ENCODE data around the gene SSBP3.
"Not testable (repeated sequence)": the region's sequence is repeated elsewhere in the genome, so short reads cannot be mapped to it uniquely, and the experiment has no call there.

SSBP3 gene

DNA sequence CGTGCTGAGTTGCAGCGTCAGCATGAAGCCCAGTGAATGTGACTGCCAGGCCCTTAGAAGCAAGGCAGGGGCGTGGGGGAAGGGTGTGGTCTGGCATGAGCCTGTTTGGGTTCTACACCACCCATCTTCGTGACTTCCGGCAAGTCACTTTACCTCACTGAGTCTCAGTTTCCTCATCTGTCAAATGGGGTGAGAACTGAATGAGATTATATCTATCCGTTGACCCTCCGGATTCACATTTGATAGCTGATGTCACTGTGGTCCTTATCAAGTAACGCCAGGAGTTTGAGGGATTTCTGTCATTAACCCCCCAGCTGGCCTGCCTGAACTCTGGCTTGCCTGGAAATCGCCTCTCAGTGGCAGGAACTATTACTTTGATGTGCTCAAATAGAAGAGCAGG, 190.7 kb downstream of the SSBP3 start:
- DNase-seq: no peak

DNA sequence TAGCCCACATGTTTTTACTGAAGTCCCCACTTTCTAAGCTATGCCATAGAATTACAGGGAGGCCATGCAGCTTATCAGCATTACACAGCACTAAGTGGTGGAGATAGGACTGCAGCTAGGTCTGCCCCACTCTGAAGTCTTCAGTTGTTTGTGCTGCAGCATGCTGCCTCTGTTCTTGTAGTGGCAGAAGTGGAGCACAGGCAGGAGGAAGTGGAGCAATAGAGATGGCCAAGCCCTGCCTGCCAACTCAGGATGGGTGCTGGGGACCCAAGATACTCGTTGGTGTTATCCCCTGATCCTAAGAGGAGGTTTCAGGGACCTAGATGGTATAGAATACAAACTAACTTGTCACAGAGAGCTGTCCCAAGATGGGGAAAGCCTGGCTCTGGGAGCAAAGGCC, 193.3 kb downstream of the SSBP3 start:
- DNase-seq: no peak

DNA sequence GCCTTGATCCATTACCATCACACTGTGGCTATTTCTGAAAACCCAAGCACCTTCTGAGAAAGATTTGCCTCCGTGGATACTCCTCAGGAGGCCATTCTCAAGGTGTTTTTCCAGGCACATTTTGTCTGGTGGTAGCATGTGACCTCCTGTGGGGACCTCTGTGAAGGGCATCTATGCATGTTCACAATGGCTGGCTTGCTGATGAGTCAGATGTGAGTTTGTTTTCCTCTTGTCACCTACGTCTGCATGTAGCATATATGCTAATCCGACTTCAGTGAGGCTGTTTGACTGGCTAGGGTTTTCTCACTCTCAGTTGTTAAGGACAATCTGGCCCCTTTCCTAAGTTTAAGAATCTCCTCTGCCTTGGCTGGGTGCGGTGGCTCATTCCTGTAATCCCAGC, 198.3 kb downstream of the SSBP3 start:
- not testable (repeated sequence) for DNase-seq

DNA sequence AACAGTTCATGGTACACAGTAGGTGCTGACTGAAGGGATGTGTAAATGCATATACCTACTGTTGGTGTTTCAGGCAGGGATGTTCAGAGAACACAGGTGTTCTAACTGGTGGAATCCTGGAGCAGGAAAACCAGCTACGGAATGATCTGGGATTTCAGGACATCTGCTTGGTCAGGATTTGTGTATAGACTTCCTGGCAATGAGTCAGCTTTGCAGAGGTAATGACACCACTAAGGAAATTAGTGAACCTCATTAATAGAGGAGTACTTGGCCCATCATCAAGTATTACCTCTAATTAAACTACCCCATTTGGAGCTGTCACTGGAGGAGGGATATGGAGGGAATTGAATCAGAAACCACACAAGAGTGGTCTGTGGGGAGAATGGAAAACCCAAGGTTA, 198.9 kb downstream of the SSBP3 start:
- no peak for DNase-seq

DNA sequence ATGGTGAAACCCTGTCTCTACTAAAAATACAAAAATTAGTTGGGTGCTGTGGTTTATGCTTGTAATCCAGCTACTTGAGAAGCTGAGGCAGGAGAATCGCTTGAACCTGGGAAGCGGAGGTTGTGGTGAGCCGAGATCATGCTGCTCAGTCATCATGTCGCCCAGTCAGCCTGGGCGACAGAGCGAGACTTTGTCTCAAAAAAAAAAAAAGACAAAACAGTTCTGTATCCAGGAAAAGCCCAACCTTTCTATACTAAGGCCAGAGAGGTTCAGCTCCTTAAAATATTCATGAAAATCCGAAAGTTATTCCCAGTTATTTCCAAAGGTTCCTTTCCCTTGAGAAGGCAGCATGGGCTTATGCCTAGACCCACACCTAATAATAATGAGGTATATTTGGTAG, 202.0 kb downstream of the SSBP3 start:
- DNase-seq: no peak

DNA sequence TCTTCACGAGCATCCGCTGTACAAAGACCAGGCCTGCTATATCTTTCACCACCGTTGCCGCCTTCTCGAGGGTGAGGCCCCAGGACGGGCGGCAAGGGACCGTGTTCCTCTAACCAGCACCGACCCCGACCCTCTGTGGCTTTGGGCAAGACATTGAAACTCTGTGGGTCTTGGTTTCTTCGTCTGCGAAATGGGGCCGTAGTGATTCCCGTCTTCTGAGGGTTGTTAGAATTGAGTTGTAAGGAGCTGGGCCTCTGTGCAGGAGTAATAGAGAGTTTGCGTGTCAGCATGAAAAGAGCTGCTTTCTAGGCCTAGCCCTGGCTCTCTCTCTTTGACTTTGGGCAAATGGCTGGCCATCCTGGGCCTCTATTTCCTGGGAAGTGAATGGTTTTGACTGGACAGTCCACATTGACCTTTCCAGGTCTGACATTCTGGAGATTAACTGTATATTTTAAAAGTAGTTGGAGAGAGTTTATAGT, 205.6 kb downstream of the SSBP3 start:
- DNase-seq: no peak

DNA sequence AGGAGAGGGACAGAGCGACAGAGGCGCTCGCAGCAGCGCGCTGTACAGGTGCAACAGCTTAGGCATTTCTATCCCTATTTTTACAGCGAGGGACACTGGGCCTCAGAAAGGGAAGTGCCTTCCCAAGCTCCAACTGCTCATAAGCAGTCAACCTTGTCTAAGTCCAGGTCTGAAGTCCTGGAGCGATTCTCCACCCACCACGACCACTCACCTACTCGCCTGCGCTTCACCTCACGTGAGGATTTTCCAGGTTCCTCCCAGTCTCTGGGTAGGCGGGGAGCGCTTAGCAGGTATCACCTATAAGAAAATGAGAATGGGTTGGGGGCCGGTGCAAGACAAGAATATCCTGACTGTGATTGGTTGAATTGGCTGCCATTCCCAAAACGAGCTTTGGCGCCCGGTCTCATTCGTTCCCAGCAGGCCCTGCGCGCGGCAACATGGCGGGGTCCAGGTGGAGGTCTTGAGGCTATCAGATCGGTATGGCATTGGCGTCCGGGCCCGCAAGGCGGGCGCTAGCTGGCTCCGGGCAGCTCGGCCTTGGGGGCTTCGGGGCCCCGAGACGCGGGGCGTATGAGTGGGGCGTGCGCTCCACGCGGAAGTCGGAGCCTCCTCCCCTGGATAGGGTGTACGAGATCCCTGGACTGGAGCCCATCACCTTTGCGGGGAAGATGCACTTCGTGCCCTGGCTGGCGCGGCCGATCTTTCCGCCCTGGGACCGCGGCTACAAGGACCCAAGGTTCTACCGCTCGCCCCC, 206.3 kb downstream of the SSBP3 start, which contains the start of the genes CYB5RL and MRPL37:
Gene CYB5RL (minus strand): TSS at position 266 of the 754 bp plus-strand sequence. CDS start 4,414 bp downstream, outside the sequence.
Gene MRPL37 (plus strand): TSS at position 403 of the 754 bp plus-strand sequence. CDS start 77 bp downstream, at position 480.
- peak; percentile 92 for DNase-seq

DNA sequence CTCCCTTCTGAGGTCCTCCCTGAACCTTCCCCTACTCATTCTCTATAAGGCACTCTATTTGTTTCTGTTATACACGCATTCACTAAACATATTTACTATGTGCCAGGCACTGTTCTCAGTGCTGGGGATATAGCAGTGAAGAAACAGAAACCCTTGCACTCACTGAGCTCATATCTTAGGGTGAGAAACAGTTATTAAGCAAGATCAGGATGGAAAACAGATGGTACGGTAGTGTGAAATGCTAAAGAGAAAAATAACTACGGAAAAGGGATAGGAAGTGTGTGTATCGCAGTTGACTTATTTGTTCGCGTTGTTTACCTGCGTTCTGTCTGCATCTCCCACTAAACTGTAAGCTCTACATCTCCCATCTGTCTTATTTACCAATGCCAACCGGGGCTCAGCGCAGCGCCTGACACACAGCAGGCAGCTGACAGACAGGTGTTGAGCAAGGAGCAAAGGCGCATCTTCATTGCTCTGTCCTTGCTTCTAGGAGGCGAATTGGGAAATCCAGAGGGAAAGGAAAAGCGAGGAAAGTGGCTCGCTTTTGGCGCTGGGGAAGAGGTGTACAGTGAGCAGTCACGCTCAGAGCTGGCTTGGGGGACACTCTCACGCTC, 206.9 kb downstream of the SSBP3 start:
- no peak for DNase-seq

DNA sequence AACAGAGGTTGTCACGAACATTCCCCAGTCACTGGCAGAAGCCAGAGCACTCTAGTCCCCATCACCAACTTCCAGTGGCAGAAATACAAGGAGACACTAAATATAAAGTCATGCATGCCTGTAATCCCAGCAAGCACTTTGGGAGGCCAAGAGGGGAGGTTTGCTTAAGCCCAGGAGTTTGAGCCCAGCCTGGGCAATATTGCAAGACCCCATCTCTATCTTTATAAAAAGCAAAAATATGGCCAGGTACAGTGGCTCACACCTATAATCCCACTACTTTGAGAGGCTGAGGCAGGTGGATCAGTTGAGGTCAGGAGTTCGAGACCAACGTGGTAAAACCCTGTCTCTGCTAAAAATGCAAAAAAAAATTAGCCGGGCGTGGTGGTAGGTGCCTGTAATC, 212.7 kb downstream of the SSBP3 start:
- DNase-seq: no peak

DNA sequence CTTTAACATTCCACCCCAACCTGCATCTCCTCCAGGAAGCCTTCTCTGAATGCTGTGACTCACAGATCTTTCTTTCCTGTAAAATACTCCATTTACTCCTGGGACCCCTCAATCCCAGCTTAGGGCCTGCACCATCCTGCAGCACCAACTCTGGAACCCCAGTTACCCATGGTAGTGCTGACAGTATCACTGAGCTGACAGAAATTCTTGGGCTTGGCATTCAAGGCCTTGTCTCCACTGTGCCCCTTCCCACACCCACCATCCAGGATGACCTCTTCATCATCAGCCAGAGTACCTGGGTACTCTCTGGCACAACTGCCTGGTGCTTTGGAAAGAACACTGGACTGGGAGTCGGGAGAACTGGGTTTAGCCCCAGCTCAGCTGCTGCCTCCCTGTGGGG, 214.7 kb downstream of the SSBP3 start:
- DNase-seq: no peak

DNA sequence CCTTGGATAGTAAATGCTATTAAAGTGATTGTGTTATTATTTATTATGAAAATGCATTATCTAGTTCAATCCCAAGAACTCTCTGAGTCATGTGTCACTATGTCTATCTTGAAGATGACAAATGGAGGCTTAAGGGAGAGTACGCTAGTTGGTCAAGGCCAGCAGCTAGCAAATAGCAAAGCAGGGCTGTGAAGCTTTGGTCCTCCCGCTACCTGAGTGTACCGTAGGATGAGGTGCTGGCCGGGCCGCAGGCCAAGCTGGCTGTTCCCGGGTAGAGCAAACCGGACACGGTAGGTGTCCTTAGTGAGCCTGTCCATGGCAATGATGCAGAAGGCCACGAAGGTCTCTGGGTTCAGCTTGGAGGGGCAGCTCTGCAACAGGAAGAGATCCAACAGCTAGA, 215.7 kb downstream of the SSBP3 start:
- DNase-seq: no peak

DNA sequence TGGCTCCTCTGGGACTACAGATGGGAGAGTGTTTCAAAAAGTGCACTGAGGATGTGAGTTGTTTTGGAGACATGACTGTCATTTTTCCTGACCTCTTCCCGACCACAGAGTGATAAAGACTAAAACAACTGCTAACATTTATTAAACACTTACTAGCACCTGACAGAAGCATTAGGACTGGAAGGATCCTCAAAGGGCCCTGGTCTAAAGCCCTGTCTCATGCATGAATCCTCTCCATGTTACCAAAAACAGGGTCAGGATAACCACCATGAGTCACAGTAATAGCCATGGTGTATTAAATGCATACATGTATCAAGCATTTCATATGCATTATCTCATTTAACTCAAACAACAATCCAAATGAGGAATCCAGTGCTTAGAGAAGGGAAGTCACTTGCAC, 217.9 kb downstream of the SSBP3 start:
- DNase-seq: no peak

DNA sequence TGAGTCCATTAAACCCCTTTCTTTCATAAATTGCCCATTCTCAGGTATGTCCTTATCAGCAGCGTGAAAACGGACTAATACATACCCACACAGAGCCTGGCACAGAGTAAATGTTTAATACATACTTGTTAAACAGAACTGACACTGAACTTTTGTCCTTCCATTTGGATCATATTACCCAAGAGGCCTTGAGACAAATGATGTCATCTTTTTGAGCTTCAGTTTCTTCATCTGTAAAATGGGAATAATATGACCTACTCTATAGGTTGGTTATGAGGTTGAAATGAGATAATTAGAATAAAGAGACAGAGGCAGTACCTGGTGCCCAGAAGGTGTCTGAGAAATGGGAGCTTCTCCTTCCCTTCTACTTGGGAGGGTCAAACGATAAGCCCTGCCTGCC, 220.1 kb downstream of the SSBP3 start:
- DNase-seq: no peak

DNA sequence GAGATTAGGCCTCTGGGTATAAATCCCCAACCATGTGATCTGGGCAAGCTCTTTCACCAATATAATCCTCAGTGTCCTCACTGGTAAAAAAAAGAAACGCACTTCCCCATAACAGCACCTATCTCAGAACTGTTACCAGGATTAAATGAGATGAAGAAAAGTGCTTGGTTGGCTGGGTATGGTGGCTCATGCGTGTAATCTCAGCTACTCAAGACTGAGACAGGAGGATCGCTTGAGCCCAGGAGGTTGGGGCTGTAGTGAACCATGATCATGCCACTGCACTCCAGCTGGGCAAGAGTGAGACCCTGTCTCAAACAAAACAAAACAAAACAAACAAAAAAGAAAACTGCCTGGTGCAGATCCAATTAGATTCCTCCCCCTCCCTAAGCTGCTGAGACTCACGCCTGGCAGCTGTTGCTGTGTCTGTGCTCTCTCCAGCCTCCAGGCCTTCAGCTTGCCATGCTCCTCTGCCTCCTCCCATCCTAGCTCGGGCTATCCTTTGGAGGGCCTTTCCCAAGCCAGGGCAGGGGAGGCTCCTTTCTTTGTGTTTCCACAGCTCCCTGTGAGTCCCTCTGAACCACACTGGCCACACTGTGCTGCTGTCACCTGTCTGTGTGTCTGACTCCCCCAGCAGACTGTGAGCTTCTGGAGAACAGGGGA, 225.4 kb downstream of the SSBP3 start:
- no peak for DNase-seq

DNA sequence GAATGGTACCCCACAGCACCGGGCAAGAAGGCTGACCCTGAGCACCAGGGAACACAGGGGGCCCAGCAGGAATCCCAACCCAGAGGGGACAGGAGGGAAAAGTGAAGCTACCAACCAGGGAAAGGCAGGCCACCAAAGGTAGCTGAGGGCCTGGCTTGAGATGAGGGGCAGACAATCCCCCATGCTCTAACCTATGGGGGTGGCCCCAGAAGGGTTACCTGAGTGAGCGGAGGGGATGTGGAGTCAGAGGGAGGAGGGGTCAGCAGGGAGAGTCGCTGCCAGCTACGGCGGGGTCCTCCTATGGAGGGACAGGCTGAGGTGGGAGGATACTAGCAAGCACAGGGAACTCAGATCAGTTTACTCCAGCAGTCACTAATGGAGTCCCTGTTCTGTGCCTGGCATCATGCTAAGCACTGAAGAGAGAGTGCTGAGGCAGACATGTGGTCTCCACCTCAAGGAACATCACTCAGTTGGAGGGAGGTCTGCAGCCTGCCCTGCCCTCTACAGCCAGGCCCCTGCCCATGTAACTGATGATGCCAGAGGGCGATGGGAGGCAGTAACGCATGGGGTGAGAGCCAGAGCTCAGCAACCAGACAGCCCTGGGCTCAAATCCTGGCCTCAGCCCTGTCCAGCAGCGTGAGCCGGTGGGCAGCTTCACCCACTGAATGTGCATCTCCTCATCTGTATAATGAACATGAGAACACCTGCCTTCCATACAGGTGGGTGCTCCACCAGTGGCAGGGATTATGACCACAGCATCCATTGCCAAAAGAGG, 227.7 kb downstream of the SSBP3 start:
- DNase-seq: no peak

DNA sequence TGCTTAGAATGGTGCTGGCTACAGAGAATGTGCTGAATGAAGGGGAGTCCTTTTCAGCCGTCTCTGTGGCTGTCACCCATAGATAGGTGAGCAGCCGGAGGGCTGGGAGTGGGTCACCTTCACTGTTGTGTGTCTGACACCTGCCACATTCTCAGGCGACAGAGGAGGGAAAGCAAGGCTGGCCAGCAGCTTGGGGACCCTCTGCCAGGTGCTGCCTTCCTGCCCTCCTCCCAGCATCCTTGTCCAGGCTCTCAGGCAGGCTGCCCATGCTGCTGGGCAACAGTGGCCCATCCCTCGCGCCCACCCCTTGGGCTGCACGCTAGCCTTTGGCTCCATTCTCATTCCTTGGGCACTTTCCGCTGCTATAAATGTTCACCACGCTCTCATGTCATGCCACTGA, 228.5 kb downstream of the SSBP3 start:
- DNase-seq: no peak

DNA sequence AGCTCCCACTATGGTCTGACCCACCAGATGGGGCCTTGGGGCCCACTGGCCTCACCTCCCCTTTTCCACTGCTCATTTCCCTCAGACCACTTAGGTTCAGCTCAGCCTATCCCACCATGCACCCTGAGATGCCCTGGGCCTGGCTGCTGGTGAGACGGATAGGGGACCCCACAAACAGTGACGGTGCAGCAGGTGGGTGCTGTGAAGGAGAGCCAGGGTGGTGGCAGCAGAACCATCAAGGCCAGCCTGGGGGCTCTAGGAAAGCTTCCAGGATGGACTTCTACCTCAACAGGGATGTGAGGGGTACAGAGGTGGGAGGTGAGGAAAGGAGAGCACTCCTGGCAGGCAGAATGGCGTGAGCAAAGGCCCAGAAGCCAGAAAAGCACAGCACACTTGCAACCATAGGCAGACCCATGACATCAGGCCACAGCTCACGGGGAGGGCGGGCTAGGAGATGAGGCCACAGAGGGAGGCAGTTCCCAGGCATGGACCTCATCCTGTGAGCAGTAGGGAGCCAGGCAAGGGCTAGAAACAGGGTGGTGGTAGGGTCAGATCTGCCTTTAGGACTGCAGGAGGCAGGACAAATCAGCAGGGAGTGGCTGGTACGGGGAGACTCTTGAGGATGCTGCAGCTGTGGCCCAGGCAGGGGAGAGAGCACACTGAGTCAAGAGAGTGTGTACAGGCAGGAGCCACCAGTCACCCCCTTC, 229.4 kb downstream of the SSBP3 start:
- no peak for DNase-seq

Data from activated CD8-positive, alpha-beta memory T cell treated with anti-CD3 and anti-CD28 coated beads for 24 hours (primary cell).